Right renal pelvis (tissue), 4 donors: ENCODE data around the gene IST1. TPM values are rescaled to one million over a fixed set of nuclear protein-coding genes. Genes with fewer than 3 reads are reported as not detected.

ENCODE experiments used
- DNase-seq, 4 donors: peaks; one replicate each; pipeline ENCODE4 v3.0.0-alpha.2; 2013; ENCODE audit warnings: low read depth in 4 of 4, low spot score in 3 of 4, missing footprints in 1 of 4
- polyA plus RNA-seq, 4 donors: library from polyadenylated mRNA; unstranded; fragments of 120-200 nt; gene quantifications; one replicate each; pipeline ENCODE4 v1.2.1, GENCODE V29; 2013; ENCODE audit not compliant: insufficient read length in 4 of 4

IST1 gene
- polyA plus RNA-seq, 4 donors: 253 to 320 (median 290) TPM

GRCh38 chr16:71916397-71916920 lies 21.1 kb downstream of the IST1 start:
- no peak for DNase-seq

GRCh38 chr16:71917900-71918299 lies 22.6 kb downstream of the IST1 start:
- no peak for DNase-seq

DNA sequence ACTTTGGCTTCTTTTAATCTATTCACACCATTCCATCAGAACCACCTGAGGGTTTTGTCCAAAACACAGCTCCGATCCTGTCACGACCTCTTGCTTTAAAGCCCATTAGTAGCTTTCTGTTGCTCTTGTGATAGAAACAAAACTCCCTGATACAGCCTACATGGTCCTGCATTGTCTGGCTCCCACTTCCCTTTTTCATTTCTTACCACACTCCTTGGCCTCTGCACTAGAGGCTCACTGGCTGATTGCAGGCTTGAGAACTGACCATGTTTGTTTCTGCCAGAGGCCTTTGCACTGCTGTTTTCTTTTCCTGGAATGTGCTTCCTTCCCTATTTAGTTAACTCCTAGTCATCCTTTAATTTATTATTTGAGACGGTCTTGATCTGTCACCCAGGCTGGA lies 23.7 kb downstream of the IST1 start:
- no peak for DNase-seq

DNA sequence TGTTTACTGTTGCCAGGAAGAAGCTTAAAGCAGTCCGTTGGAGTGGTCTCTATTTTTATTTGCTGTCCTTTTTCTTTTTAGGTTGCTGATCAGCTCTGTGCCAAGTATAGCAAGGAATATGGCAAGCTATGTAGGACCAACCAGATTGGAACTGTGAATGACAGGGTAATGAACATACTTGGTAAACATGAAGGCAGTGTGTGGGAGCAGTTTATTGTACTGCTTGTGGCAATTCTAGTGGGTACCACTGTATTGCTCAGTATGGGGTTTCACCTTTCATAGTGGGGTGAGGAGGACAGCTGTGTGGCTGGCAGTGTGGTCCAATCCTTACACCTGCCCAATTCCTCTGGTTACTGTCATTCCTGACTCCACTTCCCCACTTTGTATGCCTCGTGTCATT lies 25.3 kb downstream of the IST1 start:
- DNase-seq: no peak

GRCh38 chr16:71923941-71924690 lies 28.8 kb downstream of the IST1 start:
- DNase-seq: no peak

GRCh38 chr16:71924710-71925109 lies 29.4 kb downstream of the IST1 start:
- DNase-seq: no peak

DNA sequence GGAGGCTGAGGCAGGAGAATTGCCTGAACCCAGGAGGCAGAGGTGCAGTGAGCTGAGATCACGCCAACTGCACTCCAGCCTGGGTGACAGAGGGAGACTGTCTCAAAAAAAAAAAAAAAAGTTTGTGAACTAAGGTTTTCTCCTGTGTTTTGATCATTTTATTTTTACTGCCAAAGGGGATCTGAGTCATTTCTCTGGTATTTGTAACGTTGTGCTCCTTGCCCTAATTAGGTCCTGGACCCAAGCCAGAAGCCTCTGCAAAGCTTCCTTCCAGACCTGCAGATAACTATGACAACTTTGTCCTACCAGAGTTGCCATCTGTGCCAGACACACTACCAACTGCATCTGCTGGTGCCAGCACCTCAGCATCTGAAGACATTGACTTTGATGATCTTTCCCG lies 32.1 kb downstream of the IST1 start:
- DNase-seq: peak in 1 of 4 donors; percentile 3

- no peak for DNase-seq
Observed at GRCh38 chr16:71927787-71928186, 32.5 kb downstream of the IST1 start.

GRCh38 chr16:71929048-71929447 lies 33.7 kb downstream of the IST1 start:
- DNase-seq: no peak

GRCh38 chr16:71930013-71930563 lies 34.8 kb downstream of the IST1 start:
- no peak for DNase-seq

- DNase-seq: no peak
Observed at GRCh38 chr16:71931001-71931400, 35.7 kb downstream of the IST1 start.

- no peak for DNase-seq
Observed at GRCh38 chr16:71931599-71931998, 36.3 kb downstream of the IST1 start.

- DNase-seq: no peak
Observed at GRCh38 chr16:71933017-71933416, 37.7 kb downstream of the IST1 start.

DNA sequence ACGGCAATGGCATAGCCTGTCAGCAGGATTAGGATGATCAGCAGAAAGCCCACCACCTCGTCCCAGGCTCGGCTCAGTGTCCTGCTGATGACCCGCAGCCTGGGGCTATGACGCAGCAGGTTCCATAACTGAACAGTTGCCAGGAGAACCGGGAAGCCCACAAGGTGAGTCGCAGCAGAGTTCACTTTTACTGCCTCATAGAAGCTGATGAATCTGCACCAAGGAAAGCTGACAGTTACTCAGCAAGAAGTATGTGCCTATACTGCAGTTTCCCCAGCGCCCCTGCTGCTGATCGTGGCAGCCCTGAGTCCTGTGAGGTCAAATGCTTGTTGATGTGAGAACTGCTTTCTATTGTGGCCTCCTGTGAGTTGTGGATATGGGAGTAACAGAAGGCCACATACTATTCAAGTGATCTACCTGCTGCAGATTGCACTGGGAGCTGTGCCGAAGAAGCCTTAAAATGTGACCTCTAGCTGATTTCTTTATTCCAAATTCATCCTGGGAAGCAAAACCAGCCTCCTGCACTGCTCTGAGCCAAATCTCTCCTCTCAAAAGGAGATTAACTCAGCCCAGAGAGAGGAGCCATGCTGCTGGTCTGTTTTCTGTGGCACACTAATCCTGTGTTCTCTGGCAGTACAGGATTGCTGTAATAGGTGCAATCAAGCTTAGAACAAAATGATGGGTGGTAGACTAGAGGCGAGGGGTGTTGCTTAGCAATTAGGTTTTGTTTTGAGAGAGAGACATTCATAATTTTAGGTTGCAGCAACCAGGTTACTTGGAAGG lies 38.8 kb downstream of the IST1 start:
- no peak for DNase-seq

DNA sequence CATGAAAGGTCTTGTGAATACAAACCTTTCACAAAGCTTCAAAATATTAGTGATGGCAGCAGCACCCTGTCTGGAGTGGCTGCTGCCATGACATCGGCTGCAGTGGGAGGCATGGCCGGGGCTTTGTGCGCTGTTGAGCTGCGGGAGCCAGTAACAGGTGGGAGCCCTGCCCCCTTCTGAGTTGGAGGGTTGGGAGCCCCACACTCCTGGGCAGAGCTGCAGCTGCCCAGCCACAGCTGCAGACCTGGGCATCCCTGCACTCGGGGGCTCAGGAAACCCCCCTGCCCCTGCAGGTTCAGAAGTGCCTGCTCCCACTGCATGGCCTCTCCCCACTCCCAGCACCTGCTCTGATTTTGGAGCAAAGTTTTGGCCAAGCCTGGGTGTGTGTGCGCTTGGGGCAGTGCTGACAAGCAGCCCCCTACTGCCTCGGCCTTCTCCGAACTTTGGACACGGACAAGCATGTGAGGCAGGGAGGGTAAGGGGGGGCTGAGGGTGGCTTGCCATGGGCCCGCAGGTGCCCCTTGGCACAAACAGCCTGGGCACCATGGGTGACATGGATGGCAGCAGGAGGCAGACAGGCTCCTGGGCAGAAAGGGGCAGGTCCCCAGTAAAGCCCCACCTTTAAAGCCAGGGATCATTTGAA lies 42.7 kb downstream of the IST1 start:
- DNase-seq: no peak

- DNase-seq: no peak
Observed at GRCh38 chr16:71943887-71944286, 48.6 kb downstream of the IST1 start.

DNA sequence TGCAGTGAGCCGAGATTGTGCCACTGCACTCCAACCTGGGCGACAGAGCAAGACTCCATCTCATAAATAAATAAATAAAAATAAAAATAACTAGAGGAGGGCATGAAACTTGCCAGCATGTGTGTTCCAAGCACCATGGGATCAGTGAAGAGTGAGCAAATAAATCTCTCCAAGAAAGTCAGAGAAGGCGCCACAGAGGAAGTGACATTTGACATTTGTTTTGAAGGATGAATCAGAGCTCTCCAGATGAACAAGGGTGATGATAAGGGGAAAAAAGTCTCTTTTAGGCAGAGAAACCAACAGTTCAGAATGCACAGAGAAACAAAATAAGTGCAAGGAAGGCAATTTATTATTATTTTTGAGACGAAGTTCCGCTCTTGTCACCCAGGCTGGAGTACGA lies 50.3 kb downstream of the IST1 start:
- DNase-seq: no peak

DNA sequence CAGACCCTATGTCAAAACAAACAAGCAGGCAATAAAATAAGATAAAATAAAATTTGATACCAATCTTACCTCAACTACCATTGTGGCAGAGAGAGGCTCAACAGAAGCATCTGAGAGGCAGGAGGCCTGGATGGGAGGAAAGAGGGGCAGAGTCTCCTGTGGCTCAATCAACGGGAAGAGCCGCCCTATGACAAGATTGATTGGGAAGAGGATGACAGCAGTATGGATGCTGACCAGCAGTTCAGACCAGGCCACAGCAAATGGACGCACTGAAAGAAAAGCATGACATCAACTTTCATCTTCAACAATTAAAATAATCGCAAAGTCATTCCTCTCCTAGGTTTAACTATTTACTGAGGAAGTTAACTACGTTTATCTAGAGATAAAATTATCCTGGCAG lies 57.5 kb downstream of the IST1 start:
- no peak for DNase-seq

- DNase-seq: no peak
Observed at GRCh38 chr16:71954180-71954579, 58.8 kb downstream of the IST1 start.

DNA sequence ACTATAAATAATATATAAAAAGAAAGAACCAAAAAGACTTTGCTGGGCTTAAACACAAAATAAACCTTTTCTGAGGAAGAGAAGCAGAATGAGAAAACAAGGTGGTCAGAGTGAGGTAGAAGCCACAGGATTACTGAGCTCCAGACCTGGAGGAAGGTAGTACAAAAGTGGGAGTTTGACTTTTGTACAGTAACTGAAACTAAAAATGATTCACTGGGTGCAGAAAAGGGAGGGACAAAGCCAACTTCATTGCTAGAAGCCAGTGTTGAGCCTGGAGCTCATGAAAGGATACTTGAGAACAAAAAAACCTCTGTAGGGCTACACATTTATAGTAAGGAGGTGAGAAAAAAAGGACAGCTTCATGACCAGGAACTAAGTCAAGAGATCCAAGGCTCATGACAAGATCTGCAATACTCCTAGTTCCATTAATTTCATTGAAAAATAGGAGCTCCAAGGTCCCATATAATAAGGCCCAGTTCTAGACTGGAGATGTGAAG lies 59.4 kb downstream of the IST1 start:
- no peak for DNase-seq

- no peak for DNase-seq
Observed at GRCh38 chr16:71956486-71956885, 61.2 kb downstream of the IST1 start.
